GM23338 (cell line): ENCODE measurements around the gene ORAI2. TPM values are rescaled to one million over a fixed set of nuclear protein-coding genes. Genes with fewer than 3 reads are reported as not detected.

ENCODE experiments used
- ATAC-seq: fragments of 200-7000 bp; cut with Tn5 transposase; 3 replicates; pipeline ENCODE4 v1.9.1; 2020
- DNase-seq: peaks from one replicate; pipeline ENCODE4 v3.0.0-alpha.2; 2015; ENCODE audit warnings: low spot score
- H2AFZ ChIP-seq: fragments of 200-600 bp; sonication (generic); 2 replicates; pipeline ENCODE4 v1.8.0; 2016; ENCODE audit warnings: antibody characterized with exemption, mild to moderate bottlenecking, moderate library complexity
- H3F3A ChIP-seq: fragments of 200-600 bp; sonication (generic); replicated peaks from 2 replicates; pipeline ENCODE4 v1.8.0; 2017; ENCODE audit warnings: antibody characterized with exemption, mixed run types, low read depth
- H3K27ac ChIP-seq: fragments of 200-600 bp; sonication (generic); 2 replicates; pipeline ENCODE4 v1.6.1; 2016; ENCODE audit warnings: low read depth
- H3K27me3 ChIP-seq: fragments of 200-600 bp; sonication (generic); 2 replicates; pipeline ENCODE4 v1.8.0; 2016; ENCODE audit warnings: mild to moderate bottlenecking, mixed run types, moderate library complexity; ENCODE audit not compliant: insufficient read depth
- H3K36me3 ChIP-seq: fragments of 200-600 bp; sonication (generic); 2 replicates; pipeline ENCODE4 v1.8.0; 2016; ENCODE audit warnings: mild to moderate bottlenecking; ENCODE audit not compliant: insufficient read depth
- H3K4me1 ChIP-seq: fragments of 200-600 bp; sonication (generic); 2 replicates; pipeline ENCODE4 v1.8.0; 2016; ENCODE audit warnings: mild to moderate bottlenecking, moderate library complexity; ENCODE audit not compliant: insufficient read depth
- H3K4me2 ChIP-seq: fragments of 200-600 bp; sonication (generic); 2 replicates; pipeline ENCODE4 v1.7.1; 2017; ENCODE audit warnings: mixed run types
- H3K4me3 ChIP-seq: fragments of 200-600 bp; sonication (generic); 2 replicates; pipeline ENCODE4 v1.6.1; 2016; ENCODE audit warnings: mixed run types
- H3K79me2 ChIP-seq: fragments of 200-600 bp; sonication (generic); replicated peaks from 2 replicates; pipeline ENCODE4 v1.8.0; 2017; ENCODE audit warnings: mild to moderate bottlenecking; ENCODE audit not compliant: insufficient read depth
- H3K9me2 ChIP-seq: fragments of 200-600 bp; sonication (generic); 2 replicates; pipeline ENCODE4 v1.8.0; 2017; ENCODE audit not compliant: insufficient read depth
- H4K20me1 ChIP-seq: fragments of 200-600 bp; sonication (generic); replicated peaks from 2 replicates; pipeline ENCODE4 v1.8.0; 2017; ENCODE audit warnings: mild to moderate bottlenecking; ENCODE audit not compliant: insufficient read depth
- H3K27ac Mint-ChIP-seq: 2 replicates; pipeline ENCODE4 v1.8.0; 2020; ENCODE audit warnings: inconsistent platforms, mild to moderate bottlenecking, moderate library complexity, mixed read lengths
- H3K27me3 Mint-ChIP-seq: 3 replicates; pipeline ENCODE4 v1.8.0; 2022; ENCODE audit warnings: low read depth, mild to moderate bottlenecking, moderate library complexity, mixed read lengths, inconsistent platforms; ENCODE audit not compliant: insufficient read depth, poor library complexity
- H3K36me3 Mint-ChIP-seq: 3 replicates; pipeline ENCODE4 v1.8.0; 2021; ENCODE audit warnings: low read depth, mild to moderate bottlenecking, inconsistent platforms, moderate library complexity, mixed read lengths
- H3K4me1 Mint-ChIP-seq: 3 replicates; pipeline ENCODE4 v1.8.0; 2020; ENCODE audit warnings: mild to moderate bottlenecking, inconsistent platforms, mixed read lengths
- H3K4me3 Mint-ChIP-seq: 3 replicates; pipeline ENCODE4 v1.8.0; 2021; ENCODE audit warnings: moderate library complexity, mild to moderate bottlenecking, inconsistent platforms, mixed read lengths
- H3K9me3 Mint-ChIP-seq: 3 replicates; pipeline ENCODE4 v1.8.0; 2020; ENCODE audit warnings: moderate library complexity, mild to moderate bottlenecking, inconsistent platforms, mixed read lengths
- CREB1 ChIP-seq: fragments of 250-450 bp; sonication (Bioruptor Pico); IDR thresholded peaks from 2 replicates; pipeline ENCODE4 v1.5.0; 2020; ENCODE audit warnings: low read depth, mild to moderate bottlenecking, moderate library complexity
- CTCF ChIP-seq, 2 experiments: fragments of 200-600 bp in 1 of 2; sonication (generic) in 1 of 2; conservative IDR thresholded peaks; 2 replicates each; pipeline versions ENCODE4 v1.5.1 to v1.6.1; 2016 to 2017; ENCODE audit warnings: antibody characterized with exemption in 2 of 2, low read depth in 2 of 2, mild to moderate bottlenecking in 2 of 2, moderate library complexity in 1 of 2
- ETS1 ChIP-seq: IDR thresholded peaks from 2 replicates; pipeline ENCODE4 v1.6.1; 2016; ENCODE audit warnings: antibody characterized with exemption
- EZH2 ChIP-seq: fragments of 200-600 bp; sonication (generic); IDR thresholded peaks from one replicate; pipeline ENCODE4 v1.8.0; 2017; ENCODE audit warnings: antibody characterized with exemption, mild to moderate bottlenecking, low read depth; ENCODE audit not compliant: unreplicated experiment
- EZH2phosphoT487 ChIP-seq: fragments of 200-600 bp; sonication (generic); IDR thresholded peaks from one replicate; pipeline ENCODE4 v1.8.1; 2018; ENCODE audit warnings: antibody characterized with exemption; ENCODE audit not compliant: unreplicated experiment
- JUNB ChIP-seq: IDR thresholded peaks from one replicate; pipeline ENCODE4 v1.6.1; 2016; ENCODE audit warnings: antibody characterized with exemption; ENCODE audit not compliant: unreplicated experiment
- NANOG ChIP-seq: IDR thresholded peaks from 2 replicates; pipeline ENCODE4 v1.6.1; 2016; ENCODE audit warnings: antibody characterized with exemption, borderline replicate concordance
- POLR2AphosphoS5 ChIP-seq: IDR thresholded peaks from 2 replicates; pipeline ENCODE4 v1.6.1; 2016; ENCODE audit warnings: antibody characterized with exemption, low read depth
- REST ChIP-seq: IDR thresholded peaks from one replicate; pipeline ENCODE4 v1.6.1; 2018; ENCODE audit warnings: antibody characterized with exemption; ENCODE audit not compliant: unreplicated experiment
- STAT1 ChIP-seq: IDR thresholded peaks from one replicate; pipeline ENCODE4 v1.6.1; 2016; ENCODE audit warnings: antibody characterized with exemption; ENCODE audit not compliant: unreplicated experiment
- ZNF114 ChIP-seq: fragments of 250-450 bp; sonication (Bioruptor Pico); IDR thresholded peaks from 2 replicates; pipeline ENCODE4 v1.5.0; 2020; ENCODE audit warnings: mild to moderate bottlenecking, moderate library complexity
- ZNF331 ChIP-seq: fragments of 250-450 bp; sonication (Bioruptor Pico); IDR thresholded peaks from 2 replicates; pipeline ENCODE4 v1.5.0; 2020; ENCODE audit warnings: low read depth, mild to moderate bottlenecking, moderate library complexity
- ZNF462 ChIP-seq: fragments of 250-450 bp; sonication (Bioruptor Pico); IDR thresholded peaks from 2 replicates; pipeline ENCODE4 v1.5.0; 2020; ENCODE audit warnings: mild to moderate bottlenecking, moderate library complexity
- polyA plus RNA-seq: library from polyadenylated mRNA; unstranded; fragments of >200 nt; fragmentation: Nextera tagmentation; extraction: Ambion mirVana; gene quantifications from 2 replicates; pipeline ENCODE4 v1.2.1, GENCODE V29; 2016
- total RNA-seq: library from RNA; depleted of rRNA; stranded (reverse); fragments of >200 nt; shearing (Covaris generic); gene quantifications from 2 replicates; pipeline ENCODE4 v1.2.3, GENCODE V29; 2014

The ORAI2 gene
- total and polyA plus RNA-seq, 2 experiments from 2014 or later, result 6.6 to 33.8 TPM

- Histone ChIP-seq H3K4me1 (no peaks in the 10 kb centered on the region), H3K27me3 (no peaks in the 10 kb centered on the region), H3K9me2 (no peaks in the 10 kb centered on the region), H4K20me1 (no peaks in the 10 kb centered on the region; the same call in 1 of the 2 replicates), H3K4me3 (no peak overlapping the region), H3K79me2 (no peaks in the 10 kb centered on the region), H3K36me3 (peaks cover 7% of the 10 kb centered on the region; the same call in 1 of the 2 replicates), H3F3A (0 out of 2 replicates have a peak, but pooled peaks cover 3% of the 10 kb centered on the region), H3K27ac (no peak overlapping the region), H2AFZ (no peak overlapping the region), H3K4me2 (no peak overlapping the region)
- DNase-seq, result peak; percentile 31
- Mint-ChIP-seq H3K9me3 (no peaks in the 10 kb centered on the region), H3K36me3 (peaks cover 25% of the 10 kb centered on the region), H3K4me1 (peaks cover 4% of the 10 kb centered on the region; the same call in 1 of the 3 replicates), H3K27me3 (peaks cover 6% of the 10 kb centered on the region), H3K4me3 (no peak overlapping the region), H3K27ac (no peak overlapping the region)
- ATAC-seq, result no peak
- TF ChIP-seq EZH2 (no peak), ETS1 (no peak), CTCF (conservative IDR thresholded peaks at IDR 0.05; ENCODE audit: low read depth in 2 of 2) (no peak), ZNF331 (CRISPR knock-in tag) (no peak), ZNF462 (no peak), POLR2AphosphoS5 (no peak), REST (no peak), CREB1 (no peak), NANOG (no peak), ZNF114 (CRISPR knock-in tag) (no peak), JUNB (no peak), EZH2phosphoT487 (no peak), STAT1 (no peak)
These were observed 21.1 kb downstream of the ORAI2 start for GRCh38 chr7:102454468-102454867.
